Choroid plexus epithelial cell (primary cell): Measurements from ENCODE around the gene SLC22A4.

ENCODE experiments used
- DNase-seq: peaks from one replicate; pipeline ENCODE4 v3.0.0-alpha.2; 2010; ENCODE audit warnings: low read depth
- H3K4me3 ChIP-seq: 2 replicates; pipeline ENCODE4 v1.5.1; 2011; ENCODE audit warnings: low read depth, mild to moderate bottlenecking, control low read depth, low read length, moderate library complexity
- CTCF ChIP-seq: conservative IDR thresholded peaks from 2 replicates; pipeline ENCODE4 v1.5.1; 2011; ENCODE audit warnings: low read depth, mild to moderate bottlenecking, control low read depth, inconsistent platforms, low read length, moderate library complexity

Gene SLC22A4

GRCh38 chr5:132297211-132297940 is 3.2 kb downstream of the SLC22A4 start:
- H3K4me3 ChIP-seq, result no peak overlapping the region
- no peak for TF ChIP-seq CTCF
- DNase-seq, result no peak

GRCh38 chr5:132298298-132299212 is 4.4 kb downstream of the SLC22A4 start:
- no peak for TF ChIP-seq CTCF
- peak; percentile 81 for DNase-seq
- H3K4me3 ChIP-seq, result no peak overlapping the region

- no peak for TF ChIP-seq CTCF
- no peak overlapping the region for H3K4me3 ChIP-seq
- no peak for DNase-seq
Observed at GRCh38 chr5:132299917-132300316, 5.7 kb downstream of the SLC22A4 start.

GRCh38 chr5:132300577-132301343 is 6.6 kb downstream of the SLC22A4 start:
- H3K4me3 ChIP-seq, result no peak overlapping the region
- no peak for DNase-seq
- TF ChIP-seq CTCF, result no peak

- no peak for TF ChIP-seq CTCF
- H3K4me3 ChIP-seq, result no peak overlapping the region
- no peak for DNase-seq
Observed at GRCh38 chr5:132301344-132302271, 7.4 kb downstream of the SLC22A4 start.

GRCh38 chr5:132302413-132302812 is 8.2 kb downstream of the SLC22A4 start:
- no peak for DNase-seq
- TF ChIP-seq CTCF, result no peak
- no peak overlapping the region for H3K4me3 ChIP-seq
